HEK293 (cell line): ENCODE data around the gene RAB6C.
"Not testable (repeated sequence)": the region's sequence is repeated elsewhere in the genome, so short reads cannot be mapped to it uniquely, and the experiment has no call there.

ENCODE experiments used
- CTCF ChIA-PET: fragments of 350-600 bp; formaldehyde crosslinking; extraction: SDS; loops from one replicate; lab custom pipeline; 2021; ENCODE audit warnings: antibody characterized with exemption; lab: Yijun Ruan, JAX
- POLR2A ChIA-PET: fragments of 300-600 bp; formaldehyde crosslinking; extraction: SDS; loops from one replicate; lab custom pipeline; 2020; ENCODE audit warnings: antibody characterized with exemption, inconsistent platforms; lab: Yijun Ruan, JAX
- H3K27ac ChIP-seq: fragments of 200-500 bp; sonication (Bioruptor generic); 2 replicates; pipeline ENCODE4 v1.5.1; 2014; ENCODE audit warnings: low read depth, low read length, control low read depth, inconsistent platforms; ENCODE audit errors: extremely low read depth
- H3K36me3 ChIP-seq, 2 experiments: fragments of 200-500 bp in 1 of 2; sonication (Bioruptor generic) in 1 of 2; 1 replicate in 1 of 2; 2 replicates in 1 of 2; pipeline ENCODE4 v1.5.1; 2014 to 2017; ENCODE audit warnings: inconsistent platforms in 2 of 2, low read length in 2 of 2; ENCODE audit not compliant: control insufficient read depth in 2 of 2, insufficient read depth in 1 of 2
- H3K4me1 ChIP-seq: fragments of 200-500 bp; sonication (Bioruptor generic); 2 replicates; pipeline ENCODE4 v1.5.1; 2014; ENCODE audit warnings: mild to moderate bottlenecking, low read length, inconsistent platforms; ENCODE audit not compliant: control insufficient read depth, insufficient read depth
- H3K4me3 ChIP-seq: 2 replicates; pipeline ENCODE4 v1.5.1; 2011; ENCODE audit warnings: low read depth, mild to moderate bottlenecking, control low read depth, low read length, moderate library complexity
- H3K9me3 ChIP-seq: fragments of 200-500 bp; sonication (Bioruptor generic); 2 replicates; pipeline ENCODE4 v1.5.1; 2014; ENCODE audit warnings: low read depth, low read length, inconsistent platforms; ENCODE audit not compliant: control insufficient read depth, insufficient read depth
- KLF1 ChIP-seq: fragments of 450-650 bp; formaldehyde crosslinking; IDR thresholded peaks from 2 replicates; pipeline ENCODE4 v1.5.1; 2016; ENCODE audit warnings: missing biosample characterization, missing genetic modification characterization
- REST ChIP-seq: fragments of 450-650 bp; formaldehyde crosslinking; IDR thresholded peaks from 2 replicates; pipeline ENCODE4 v1.5.1; 2016; ENCODE audit warnings: missing biosample characterization, missing genetic modification characterization
- SP3 ChIP-seq: fragments of 450-650 bp; formaldehyde crosslinking; IDR thresholded peaks from 2 replicates; pipeline ENCODE4 v1.5.1; 2016; ENCODE audit warnings: missing biosample characterization, missing genetic modification characterization
- TCF7L2 ChIP-seq: IDR thresholded peaks from 2 replicates; pipeline ENCODE4 v1.6.1; 2011; ENCODE audit warnings: low read depth, mild to moderate bottlenecking, inconsistent platforms, low read length, moderate library complexity, borderline replicate concordance
- ZFP37 ChIP-seq: fragments of 450-650 bp; formaldehyde crosslinking; IDR thresholded peaks from 2 replicates; pipeline ENCODE4 v1.5.1; 2016; ENCODE audit warnings: missing biosample characterization, missing genetic modification characterization
- ZFP69B ChIP-seq: fragments of 450-650 bp; formaldehyde crosslinking; IDR thresholded peaks from 2 replicates; pipeline ENCODE4 v1.5.1; 2016; ENCODE audit warnings: missing biosample characterization, missing genetic modification characterization
- ZNF140 ChIP-seq: fragments of 450-650 bp; formaldehyde crosslinking; IDR thresholded peaks from 2 replicates; pipeline ENCODE4 v1.5.1; 2016; ENCODE audit warnings: missing biosample characterization, missing genetic modification characterization
- ZNF169 ChIP-seq: fragments of 450-650 bp; formaldehyde crosslinking; IDR thresholded peaks from 2 replicates; pipeline ENCODE4 v1.5.1; 2016; ENCODE audit warnings: missing biosample characterization, missing genetic modification characterization
- ZNF302 ChIP-seq: fragments of 450-650 bp; formaldehyde crosslinking; IDR thresholded peaks from 2 replicates; pipeline ENCODE4 v1.5.1; 2016; ENCODE audit warnings: missing biosample characterization, missing genetic modification characterization, low read depth
- ZNF362 ChIP-seq: fragments of 450-650 bp; formaldehyde crosslinking; IDR thresholded peaks from 2 replicates; pipeline ENCODE4 v1.5.1; 2016; ENCODE audit warnings: missing biosample characterization, missing genetic modification characterization
- ZNF510 ChIP-seq: fragments of 450-650 bp; formaldehyde crosslinking; IDR thresholded peaks from 2 replicates; pipeline ENCODE4 v1.5.1; 2018; ENCODE audit warnings: mild to moderate bottlenecking, missing genetic modification characterization, missing biosample characterization; ENCODE audit not compliant: insufficient replicate concordance
- ZNF529 ChIP-seq: fragments of 450-650 bp; formaldehyde crosslinking; IDR thresholded peaks from 2 replicates; pipeline ENCODE4 v1.5.1; 2017; ENCODE audit warnings: missing genetic modification characterization, missing biosample characterization; ENCODE audit not compliant: insufficient replicate concordance
- ZNF530 ChIP-seq: fragments of 450-650 bp; formaldehyde crosslinking; IDR thresholded peaks from 2 replicates; pipeline ENCODE4 v1.5.1; 2016; ENCODE audit warnings: low read depth, missing biosample characterization, missing genetic modification characterization
- ZNF629 ChIP-seq: fragments of 450-650 bp; formaldehyde crosslinking; IDR thresholded peaks from 2 replicates; pipeline ENCODE4 v1.5.1; 2017; ENCODE audit warnings: missing biosample characterization, missing genetic modification characterization
- ZNF791 ChIP-seq: fragments of 450-650 bp; formaldehyde crosslinking; IDR thresholded peaks from 2 replicates; pipeline ENCODE4 v1.5.1; 2016; ENCODE audit warnings: missing biosample characterization, missing genetic modification characterization
- ZNF830 ChIP-seq: fragments of 450-650 bp; IDR thresholded peaks from 2 replicates; pipeline ENCODE4 v1.5.0; 2018; ENCODE audit warnings: missing biosample characterization, missing genetic modification characterization, low read depth, mild to moderate bottlenecking, moderate library complexity
- TF ChIP-seq, protein P1 (sequence below): fragments of 450-650 bp; IDR thresholded peaks from 2 replicates; pipeline ENCODE4 v1.5.1; 2018; ENCODE audit warnings: missing biosample characterization, missing genetic modification characterization

The RAB6C gene

DNA sequence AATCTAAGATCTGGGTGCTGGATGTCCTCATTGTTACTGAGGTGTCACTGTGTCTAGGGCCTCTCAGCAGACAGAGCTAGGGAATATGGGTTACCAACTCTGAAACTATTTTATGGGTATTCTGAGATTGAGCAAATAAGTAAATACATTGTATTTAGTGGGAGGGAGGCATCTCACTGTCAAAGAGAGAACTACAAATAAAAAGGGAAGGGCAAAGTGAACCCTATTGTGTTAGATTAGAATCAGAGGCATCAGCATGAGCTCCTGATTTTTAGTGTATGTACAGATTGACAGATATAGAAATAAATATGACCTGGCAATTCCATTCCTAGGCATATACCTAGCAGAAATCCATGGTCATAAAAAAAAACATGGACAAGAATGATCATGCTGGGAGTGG lies 33.9 kb upstream of the RAB6C start (continued):
- TF ChIP-seq, protein P1, sequence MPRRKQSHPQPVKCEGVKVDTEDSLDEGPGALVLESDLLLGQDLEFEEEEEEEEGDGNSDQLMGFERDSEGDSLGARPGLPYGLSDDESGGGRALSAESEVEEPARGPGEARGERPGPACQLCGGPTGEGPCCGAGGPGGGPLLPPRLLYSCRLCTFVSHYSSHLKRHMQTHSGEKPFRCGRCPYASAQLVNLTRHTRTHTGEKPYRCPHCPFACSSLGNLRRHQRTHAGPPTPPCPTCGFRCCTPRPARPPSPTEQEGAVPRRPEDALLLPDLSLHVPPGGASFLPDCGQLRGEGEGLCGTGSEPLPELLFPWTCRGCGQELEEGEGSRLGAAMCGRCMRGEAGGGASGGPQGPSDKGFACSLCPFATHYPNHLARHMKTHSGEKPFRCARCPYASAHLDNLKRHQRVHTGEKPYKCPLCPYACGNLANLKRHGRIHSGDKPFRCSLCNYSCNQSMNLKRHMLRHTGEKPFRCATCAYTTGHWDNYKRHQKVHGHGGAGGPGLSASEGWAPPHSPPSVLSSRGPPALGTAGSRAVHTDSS (tag by site-specific recombination), result no peak
- TF ChIP-seq SP3, result no peak

DNA sequence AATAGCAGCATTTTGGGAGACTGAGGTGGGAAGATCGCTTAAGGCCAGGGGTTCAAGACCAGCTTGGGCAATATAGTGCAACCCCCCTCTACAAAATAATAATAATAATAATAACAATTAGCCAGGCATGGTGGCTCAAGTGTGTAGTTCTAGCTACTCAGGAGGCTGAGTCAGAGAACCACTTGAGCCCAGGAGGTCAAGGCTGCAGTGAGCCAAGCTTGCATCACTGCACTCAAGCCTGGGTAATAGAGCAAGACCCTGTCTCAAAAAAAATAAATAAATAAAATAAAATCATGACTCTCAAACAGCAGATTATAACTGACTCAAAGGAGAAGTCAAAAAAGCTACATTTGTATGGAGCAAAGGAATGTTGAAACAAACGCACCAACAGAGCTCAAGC lies 31.8 kb upstream of the RAB6C start:
- H3K4me1 ChIP-seq, H3K27ac ChIP-seq, POLR2A ChIA-PET, H3K9me3 ChIP-seq, H3K4me3 ChIP-seq, H3K36me3 ChIP-seq: not testable (repeated sequence)
- CTCF ChIA-PET, result interaction anchor here (1.9 kb wide), 1 partner anchor 11 kb away, joined by 7 read pairs; no protein-coding TSS in a partner anchor

DNA sequence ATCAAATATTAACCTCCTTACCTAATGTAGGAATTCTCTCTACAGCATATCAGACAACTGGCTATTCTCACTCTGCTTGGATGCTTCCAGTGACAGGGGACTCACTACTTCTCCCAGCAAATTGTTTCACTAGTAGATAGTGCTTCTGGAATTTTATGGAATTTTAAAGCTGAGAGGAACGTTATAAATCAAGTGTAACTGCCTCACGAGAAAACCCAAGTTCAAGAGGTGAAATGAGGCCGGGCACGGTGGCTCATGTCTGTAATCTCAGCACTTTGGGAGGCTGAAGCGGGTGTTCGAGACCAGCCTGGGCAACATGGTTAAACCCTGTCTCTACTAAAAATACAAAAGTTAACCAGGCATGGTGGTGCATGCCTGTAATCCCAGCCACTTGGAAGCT lies 23.3 kb upstream of the RAB6C start:
- H3K4me1 ChIP-seq, CTCF ChIA-PET, H3K9me3 ChIP-seq, POLR2A ChIA-PET, H3K4me3 ChIP-seq, H3K36me3 ChIP-seq, H3K27ac ChIP-seq: not testable (repeated sequence)

DNA sequence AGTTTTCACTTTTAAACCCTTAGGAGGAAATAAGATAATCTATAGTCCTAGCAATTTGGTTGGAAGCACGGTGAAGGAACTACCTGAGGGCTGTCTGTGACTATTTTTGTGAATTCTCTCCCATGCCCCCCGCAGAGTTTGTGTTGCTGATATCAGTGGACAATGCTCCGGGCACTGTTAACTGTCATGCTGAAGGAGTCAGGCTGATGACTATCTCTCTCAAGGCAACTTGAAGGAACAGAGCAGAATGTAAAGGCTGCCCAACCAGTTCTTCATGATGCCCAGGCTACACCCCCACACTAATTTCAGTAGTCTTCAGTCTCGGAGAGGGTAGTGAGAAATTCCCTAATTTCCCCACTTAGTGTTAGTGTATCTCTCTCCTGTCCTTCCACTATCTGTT lies 21.6 kb upstream of the RAB6C start:
- no peak overlapping the region for H3K27ac ChIP-seq
- ChIA-PET CTCF (no interaction called here), POLR2A (no interaction called here)
- H3K4me1 ChIP-seq, result no peaks in the 10 kb centered on the region
- no peaks in the 10 kb centered on the region for H3K36me3 ChIP-seq
- TF ChIP-seq ZNF302 (tag by site-specific recombination) (no peak), REST (no peak), ZFP37 (tag by site-specific recombination) (no peak), ZNF830 (tag by site-specific recombination) (no peak), ZNF629 (tag by site-specific recombination) (no peak), ZNF791 (tag by site-specific recombination) (no peak), ZNF362 (no peak), ZNF169 (no peak), ZNF510 (no peak), KLF1 (no peak), ZNF529 (tag by site-specific recombination) (no peak), ZNF530 (tag by site-specific recombination) (no peak), ZFP69B (tag by site-specific recombination) (no peak), ZNF140 (no peak), TCF7L2 (no peak)
- TF ChIP-seq, protein P1 (tag by site-specific recombination), result no peak
- H3K4me3 ChIP-seq, result no peak overlapping the region
- H3K9me3 ChIP-seq, result no peaks in the 10 kb centered on the region

GRCh38 chr2:129958736-129959135 lies 20.7 kb upstream of the RAB6C start:
- H3K27ac ChIP-seq, CTCF ChIA-PET, H3K4me1 ChIP-seq, H3K9me3 ChIP-seq, POLR2A ChIA-PET, H3K36me3 ChIP-seq, H3K4me3 ChIP-seq: not testable (repeated sequence)

DNA sequence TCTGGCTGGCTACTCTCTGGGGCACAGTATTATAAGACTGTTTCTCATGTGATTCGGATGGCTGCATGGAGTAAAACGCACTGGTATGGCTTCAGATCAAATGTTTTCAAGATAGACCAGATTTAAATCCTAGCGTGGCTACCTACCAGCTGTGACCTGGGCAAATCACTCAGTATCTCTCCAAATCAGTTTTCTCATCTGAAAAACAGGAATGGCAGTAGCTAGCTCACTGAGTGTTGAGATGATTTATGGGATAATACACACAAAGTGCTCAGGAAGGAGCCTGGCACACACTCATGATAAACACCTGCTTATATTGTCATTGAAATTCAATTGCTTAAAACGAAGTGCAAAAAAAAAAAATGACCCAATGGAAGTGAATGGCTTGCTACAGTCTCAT lies 10.9 kb upstream of the RAB6C start:
- H3K4me3 ChIP-seq, H3K9me3 ChIP-seq, POLR2A ChIA-PET, H3K27ac ChIP-seq, H3K4me1 ChIP-seq, CTCF ChIA-PET, H3K36me3 ChIP-seq: not testable (repeated sequence)
